GM12891 (cell line): ENCODE measurements around the gene SH3BP5L.
"Not testable (repeated sequence)": the region's sequence is repeated elsewhere in the genome, so short reads cannot be mapped to it uniquely, and the experiment has no call there.

Experiments
- POLR2A ChIP-seq: IDR thresholded peaks from 2 replicates; pipeline ENCODE4 v1.6.1; 2011; ENCODE audit warnings: low read depth, low read length, control low read depth
- POLR2AphosphoS5 ChIP-seq: IDR thresholded peaks from 2 replicates; pipeline ENCODE4 v1.6.1; 2011; ENCODE audit warnings: low read depth, low read length, control low read depth
- POU2F2 ChIP-seq: IDR thresholded peaks from 2 replicates; pipeline ENCODE4 v1.6.1; 2011; ENCODE audit warnings: low read depth, mild to moderate bottlenecking, control low read depth, low read length, moderate library complexity
- SPI1 ChIP-seq: IDR thresholded peaks from 2 replicates; pipeline ENCODE4 v1.6.1; 2011; ENCODE audit warnings: low read depth, low read length, control low read depth
- TAF1 ChIP-seq: IDR thresholded peaks from 2 replicates; pipeline ENCODE4 v1.6.1; 2011; ENCODE audit warnings: low read depth, low read length, control low read depth

- not testable (repeated sequence) for TF ChIP-seq TAF1, POLR2A, POLR2AphosphoS5, SPI1, POU2F2
Observed at GRCh38 chr1:248830718-248831017, 5.0 kb upstream of the SH3BP5L start.
